K562 (cell line): ENCODE measurements around the gene LMNA. TPM values are rescaled to one million over a fixed set of nuclear protein-coding genes. Genes with fewer than 3 reads are reported as not detected.
A peak's percentile ranks its signal among the peaks of the same experiment; 100 is the strongest.

Experiments
- ATF7 ChIP-seq: fragments of 450-650 bp; IDR thresholded peaks from 2 replicates; pipeline ENCODE4 v1.7.1; 2014; ENCODE audit warnings: mild to moderate bottlenecking, moderate library complexity
- JUND ChIP-seq, 2 experiments: IDR thresholded peaks; 2 replicates in 1 of 2; 3 replicates in 1 of 2; pipeline ENCODE4 v1.6.1; 2011; ENCODE audit warnings: borderline replicate concordance in 2 of 2, low read depth in 2 of 2, low read length in 2 of 2, improper control_type of control experiment in 1 of 2, missing biosample characterization in 1 of 2, missing genetic modification characterization in 1 of 2, missing genetic modification reagents in 1 of 2
- KLF16 ChIP-seq: IDR thresholded peaks from 2 replicates; pipeline ENCODE4 v1.6.1; 2016; ENCODE audit warnings: antibody characterized with exemption
- MAZ ChIP-seq, 2 experiments: fragments of 450-650 bp in 1 of 2; sonication (generic) in 1 of 2; formaldehyde crosslinking; IDR thresholded peaks in 1 of 2; conservative IDR thresholded peaks in 1 of 2; 2 replicates each; pipeline versions ENCODE4 v1.4.0 to v1.5.0; 2020; ENCODE audit warnings: mild to moderate bottlenecking in 1 of 2, missing genetic modification reagents in 1 of 2
- MTA3 ChIP-seq: fragments of 450-650 bp; formaldehyde crosslinking; IDR thresholded peaks from 2 replicates; pipeline ENCODE4 v1.6.1; 2017; ENCODE audit warnings: mild to moderate bottlenecking, borderline replicate concordance
- MTF1 ChIP-seq: fragments of 250-450 bp; sonication (Bioruptor Pico); IDR thresholded peaks from 2 replicates; pipeline ENCODE4 v1.9.0; 2021; ENCODE audit warnings: moderate library complexity, mild to moderate bottlenecking, inconsistent platforms, borderline replicate concordance
- RBM14 ChIP-seq: fragments of 200-400 bp; formaldehyde crosslinking; IDR thresholded peaks from 2 replicates; pipeline ENCODE4 v1.6.1; 2018; ENCODE audit warnings: low read depth, mild to moderate bottlenecking, low read length, moderate library complexity, borderline replicate concordance; ENCODE audit not compliant: insufficient read depth
- SETDB1 ChIP-seq: IDR thresholded peaks from one replicate; pipeline ENCODE4 v1.6.1; 2012; ENCODE audit warnings: low read length, control low read depth, inconsistent platforms
- SMC3 ChIP-seq: conservative IDR thresholded peaks from 2 replicates; pipeline ENCODE4 v1.6.1; 2011; ENCODE audit warnings: low read depth, low read length, improper control_type of control experiment; ENCODE audit not compliant: insufficient read depth
- XRCC5 ChIP-seq: fragments of 200-400 bp; formaldehyde crosslinking; IDR thresholded peaks from 2 replicates; pipeline ENCODE4 v1.6.1; 2017; ENCODE audit warnings: low read depth, mild to moderate bottlenecking, low read length
- ZEB2 ChIP-seq: fragments of 450-650 bp; IDR thresholded peaks from 2 replicates; pipeline ENCODE4 v1.6.1; 2016
- ZNF764 ChIP-seq: fragments of 250-450 bp; sonication (Bioruptor Pico); IDR thresholded peaks from 2 replicates; pipeline ENCODE4 v1.4.0; 2020; ENCODE audit warnings: low read depth, mild to moderate bottlenecking, moderate library complexity
- polyA plus RNA-seq, 8 experiments: library from polyadenylated mRNA; depleted of rRNA in 4 of 8; stranded (reverse) in 5 of 8; unstranded in 3 of 8; fragments of >200 nt; fragmentation: Nextera tagmentation in 2 of 8; fragmentation: Illumina TruSeq in 1 of 8; extraction: Ambion mirVana in 2 of 8; extraction: Trizol in 1 of 8; gene quantifications; 2 replicates each; pipeline versions ENCODE4 v1.2.1 to v1.2.3, GENCODE V29; 2011 to 2014; ENCODE audit warnings: inconsistent platforms in 1 of 8, missing spikeins in 1 of 8
- total RNA-seq, 7 experiments: library from RNA; depleted of rRNA in 6 of 7; stranded (reverse); fragments of >200 nt in 6 of 7; fragmentation: Illumina TruSeq in 2 of 7; extraction: Trizol in 2 of 7; gene quantifications; 2 replicates each; pipeline versions ENCODE4 v1.2.1 to v1.2.3, GENCODE V29; 2011 to 2021; ENCODE audit warnings: low replicate concordance in 1 of 7
- TF ChIP-seq, protein P1 (sequence below), 3 experiments: IDR thresholded peaks in 2 of 3; conservative IDR thresholded peaks in 1 of 3; 2 replicates each; pipeline ENCODE4 v1.5.1; 2011 to 2012; ENCODE audit warnings: low read length in 3 of 3, mild to moderate bottlenecking in 3 of 3, control low read depth in 2 of 3, improper control_type of control experiment in 1 of 3, inconsistent platforms in 1 of 3, low read depth in 1 of 3, mixed read lengths in 1 of 3, moderate library complexity in 1 of 3; ENCODE audit not compliant: insufficient read depth in 2 of 3
- TF ChIP-seq, protein P2 (sequence below), 2 experiments: fragments of 450-650 bp; conservative IDR thresholded peaks; 2 replicates each; pipeline ENCODE4 v1.6.1; 2017; ENCODE audit warnings: mild to moderate bottlenecking in 2 of 2, moderate library complexity in 2 of 2

LMNA gene
- total and polyA plus RNA-seq, 9 of the 15 experiments (the other 6 are each of a cell fraction or from before 2014, with no cell fraction given) = 1.00 to 347 (median 88.2) TPM

DNA sequence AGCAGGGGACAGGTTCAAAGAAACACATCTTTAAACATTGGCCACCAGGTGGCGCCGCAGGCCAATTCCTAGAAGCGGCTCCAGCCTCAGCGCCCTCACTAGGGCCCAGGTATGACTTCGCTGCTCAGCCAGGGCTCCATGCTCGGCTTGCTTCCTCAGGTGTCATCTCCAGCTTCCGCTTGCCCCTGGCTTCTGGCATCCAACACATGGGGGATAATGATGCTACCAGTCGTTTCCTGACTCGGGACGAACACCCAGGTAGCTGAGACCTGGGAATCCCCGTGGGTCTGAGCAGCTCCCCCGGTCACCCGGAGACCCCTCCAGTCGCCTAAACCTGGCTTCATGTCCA lies 23.7 kb upstream of the LMNA start (continued):
- TF ChIP-seq, protein P1, sequence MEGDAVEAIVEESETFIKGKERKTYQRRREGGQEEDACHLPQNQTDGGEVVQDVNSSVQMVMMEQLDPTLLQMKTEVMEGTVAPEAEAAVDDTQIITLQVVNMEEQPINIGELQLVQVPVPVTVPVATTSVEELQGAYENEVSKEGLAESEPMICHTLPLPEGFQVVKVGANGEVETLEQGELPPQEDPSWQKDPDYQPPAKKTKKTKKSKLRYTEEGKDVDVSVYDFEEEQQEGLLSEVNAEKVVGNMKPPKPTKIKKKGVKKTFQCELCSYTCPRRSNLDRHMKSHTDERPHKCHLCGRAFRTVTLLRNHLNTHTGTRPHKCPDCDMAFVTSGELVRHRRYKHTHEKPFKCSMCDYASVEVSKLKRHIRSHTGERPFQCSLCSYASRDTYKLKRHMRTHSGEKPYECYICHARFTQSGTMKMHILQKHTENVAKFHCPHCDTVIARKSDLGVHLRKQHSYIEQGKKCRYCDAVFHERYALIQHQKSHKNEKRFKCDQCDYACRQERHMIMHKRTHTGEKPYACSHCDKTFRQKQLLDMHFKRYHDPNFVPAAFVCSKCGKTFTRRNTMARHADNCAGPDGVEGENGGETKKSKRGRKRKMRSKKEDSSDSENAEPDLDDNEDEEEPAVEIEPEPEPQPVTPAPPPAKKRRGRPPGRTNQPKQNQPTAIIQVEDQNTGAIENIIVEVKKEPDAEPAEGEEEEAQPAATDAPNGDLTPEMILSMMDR (IDR thresholded peaks at IDR 0.05 in 2 of 3, conservative IDR thresholded peaks at IDR 0.05 in 1 of 3; ENCODE audit: insufficient read depth in 2 of 3, low read depth in 1 of 3, low read length in 3 of 3) = peak; percentile 88 to 97 (median 93)
- TF ChIP-seq MTF1 (CRISPR knock-in tag) (no peak), MTA3 (0 out of 2 replicates have a peak, but pooled peaks have one; percentile 32), ZEB2 (peak; percentile 54; the same call in 1 of the 2 replicates), ATF7 (0 out of 2 replicates have a peak, but pooled peaks have one; percentile 24), SETDB1 (no peak), MAZ (CRISPR knock-in tag; conservative IDR thresholded peaks at IDR 0.05 in 1 of 2, IDR thresholded peaks at IDR 0.05 in 1 of 2) (peak in 1 of 2 experiments; percentile 50; a peak in 1 of 4 replicates), KLF16 (peak; percentile 49; the same call in 1 of the 2 replicates), RBM14 (no peak), ZNF764 (no peak), XRCC5 (peak; percentile 36; the same call in 1 of the 2 replicates), SMC3 (peak; percentile 94), JUND (IDR thresholded peaks at IDR 0.05; ENCODE audit: borderline replicate concordance, low read depth, low read length) (0 out of 2 replicates have a peak, but pooled peaks have one; percentile 28), JUND (tag; IDR thresholded peaks at IDR 0.05; ENCODE audit: borderline replicate concordance, low read depth, low read length) (no peak; the same call in 2 of the 3 replicates)
- TF ChIP-seq, protein P2, sequence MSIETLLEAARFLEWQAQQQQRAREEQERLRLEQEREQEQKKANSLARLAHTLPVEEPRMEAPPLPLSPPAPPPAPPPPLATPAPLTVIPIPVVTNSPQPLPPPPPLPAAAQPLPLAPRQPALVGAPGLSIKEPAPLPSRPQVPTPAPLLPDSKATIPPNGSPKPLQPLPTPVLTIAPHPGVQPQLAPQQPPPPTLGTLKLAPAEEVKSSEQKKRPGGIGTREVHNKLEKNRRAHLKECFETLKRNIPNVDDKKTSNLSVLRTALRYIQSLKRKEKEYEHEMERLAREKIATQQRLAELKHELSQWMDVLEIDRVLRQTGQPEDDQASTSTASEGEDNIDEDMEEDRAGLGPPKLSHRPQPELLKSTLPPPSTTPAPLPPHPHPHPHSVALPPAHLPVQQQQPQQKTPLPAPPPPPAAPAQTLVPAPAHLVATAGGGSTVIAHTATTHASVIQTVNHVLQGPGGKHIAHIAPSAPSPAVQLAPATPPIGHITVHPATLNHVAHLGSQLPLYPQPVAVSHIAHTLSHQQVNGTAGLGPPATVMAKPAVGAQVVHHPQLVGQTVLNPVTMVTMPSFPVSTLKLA (conservative IDR thresholded peaks at IDR 0.05) = no peak
